ENCODE measurements around the gene KDM4B. TPM values are rescaled to one million over a fixed set of nuclear protein-coding genes. Genes with fewer than 3 reads are reported as not detected.

KDM4B gene
- total RNA-seq, 1 donor from 2014 or later = 21.2 TPM

- H3K27me3 ChIP-seq (ENCODE audit: control insufficient read depth, insufficient read depth, low read length) = no peaks in the 10 kb centered on the region
- no peak overlapping the region for H3K4me3 ChIP-seq (ENCODE audit: low read depth, low read length)
- no peak for DNase-seq (ENCODE audit: low read depth)
- TF ChIP-seq CTCF (IDR thresholded peaks at IDR 0.05; ENCODE audit: insufficient read depth, low read length, poor library complexity, severe bottlenecking) = no peak
- H3K36me3 ChIP-seq (ENCODE audit: control insufficient read depth, insufficient read depth, low read length) = peaks cover 1% of the 10 kb centered on the region
These were observed 61.4 kb downstream of the KDM4B start for GRCh38 chr19:5030136-5030820.

- H3K4me3 ChIP-seq (ENCODE audit: low read depth, low read length) = no peak overlapping the region
- no peak for DNase-seq (ENCODE audit: low read depth)
- H3K36me3 ChIP-seq (ENCODE audit: control insufficient read depth, insufficient read depth, low read length) = peaks cover 1% of the 10 kb centered on the region
- no peak for TF ChIP-seq CTCF (IDR thresholded peaks at IDR 0.05; ENCODE audit: insufficient read depth, low read length, poor library complexity, severe bottlenecking)
- H3K27me3 ChIP-seq (ENCODE audit: control insufficient read depth, insufficient read depth, low read length) = no peaks in the 10 kb centered on the region
These were observed 61.9 kb downstream of the KDM4B start for GRCh38 chr19:5030822-5031221.

GRCh38 chr19:5031231-5032100, 62.6 kb downstream of the KDM4B start:
- Histone ChIP-seq H3K36me3 (ENCODE audit: control insufficient read depth, insufficient read depth, low read length) (peaks cover 1% of the 10 kb centered on the region), H3K27me3 (ENCODE audit: control insufficient read depth, insufficient read depth, low read length) (no peaks in the 10 kb centered on the region), H3K4me3 (ENCODE audit: low read depth, low read length) (no peak overlapping the region)
- DNase-seq (ENCODE audit: low read depth) = peak; percentile 23
- peak; percentile 95 for TF ChIP-seq CTCF (IDR thresholded peaks at IDR 0.05; ENCODE audit: insufficient read depth, low read length, poor library complexity, severe bottlenecking)

DNA sequence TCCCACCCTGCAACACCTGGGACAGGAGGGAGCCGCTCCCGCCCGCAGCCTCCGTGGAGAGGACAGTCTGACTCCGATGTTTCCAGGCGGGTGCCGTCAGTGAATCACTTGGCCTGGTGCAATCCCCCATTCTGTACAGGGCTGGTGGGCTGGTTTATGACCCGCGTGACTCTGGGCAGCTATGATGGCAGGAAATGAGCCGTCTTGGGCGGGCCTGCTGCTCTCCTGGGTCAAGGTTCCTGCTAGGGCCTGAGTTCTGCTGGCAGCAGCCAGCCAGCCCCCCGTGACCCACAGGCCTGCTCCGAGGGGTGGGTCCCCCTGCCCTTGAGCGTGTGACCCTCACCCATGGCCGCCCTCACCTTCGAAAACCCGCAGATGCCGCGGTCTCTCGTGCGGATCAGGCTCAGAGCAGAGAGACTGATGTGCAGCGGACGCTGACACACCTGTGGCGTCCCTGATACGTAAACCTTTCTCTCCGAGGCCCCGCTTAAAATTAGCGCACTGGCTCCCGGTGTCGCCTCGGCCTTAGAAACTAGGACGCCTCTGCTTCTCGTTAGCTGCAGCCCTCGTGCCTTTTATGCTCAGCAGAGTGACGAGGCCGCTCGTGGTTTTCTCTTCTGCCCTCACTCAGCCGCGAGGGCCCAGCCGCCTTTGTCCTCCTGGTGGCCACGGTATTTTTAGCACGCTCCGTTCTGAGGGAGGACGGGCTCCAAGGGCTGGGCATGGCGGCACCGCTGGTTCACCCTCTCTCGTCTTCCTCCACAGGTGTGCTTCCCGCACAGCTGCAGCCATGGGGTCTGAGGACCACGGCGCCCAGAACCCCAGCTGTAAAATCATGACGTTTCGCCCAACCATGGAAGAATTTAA, 63.4 kb downstream of the KDM4B start:
- peak; percentile 25 for DNase-seq (ENCODE audit: low read depth)
- no peak overlapping the region for H3K4me3 ChIP-seq (ENCODE audit: low read depth, low read length)
- peaks cover 1% of the 10 kb centered on the region for H3K36me3 ChIP-seq (ENCODE audit: control insufficient read depth, insufficient read depth, low read length)
- TF ChIP-seq CTCF (IDR thresholded peaks at IDR 0.05; ENCODE audit: insufficient read depth, low read length, poor library complexity, severe bottlenecking) = no peak
- no peaks in the 10 kb centered on the region for H3K27me3 ChIP-seq (ENCODE audit: control insufficient read depth, insufficient read depth, low read length)

DNA sequence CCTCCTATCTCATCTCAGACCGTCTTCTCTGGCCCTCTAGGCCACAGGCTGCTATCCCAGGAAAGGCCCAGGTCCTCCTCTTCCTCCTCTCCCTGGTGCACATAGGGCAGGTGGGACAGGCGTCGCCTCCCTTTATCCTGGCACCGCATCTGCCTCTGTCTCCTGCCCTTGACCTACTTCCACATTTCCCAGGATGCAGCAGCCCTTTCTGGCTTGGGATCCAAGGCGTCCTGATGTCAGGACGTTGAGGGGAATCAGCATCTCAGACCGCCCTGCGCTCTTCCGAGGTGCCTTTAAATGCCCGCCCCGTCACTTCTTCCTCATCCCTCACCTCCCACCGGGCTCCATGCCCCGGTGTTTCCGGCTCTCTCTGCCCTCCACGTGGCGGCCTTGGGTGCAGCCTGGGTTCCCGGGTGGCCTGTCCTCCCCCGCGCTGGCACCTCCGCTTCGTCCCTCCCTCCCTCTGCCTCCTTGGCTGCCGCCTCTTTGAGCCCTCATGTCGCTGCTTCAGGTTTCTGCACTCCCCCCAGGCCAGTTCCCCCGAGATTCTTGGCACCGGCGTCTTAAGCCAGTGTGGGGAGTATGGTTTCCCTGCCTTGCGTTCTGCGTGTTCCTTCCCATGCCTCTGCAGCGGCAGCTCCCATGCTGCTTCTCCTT, 66.3 kb downstream of the KDM4B start:
- TF ChIP-seq CTCF (IDR thresholded peaks at IDR 0.05; ENCODE audit: insufficient read depth, low read length, poor library complexity, severe bottlenecking) = no peak
- Histone ChIP-seq H3K36me3 (ENCODE audit: control insufficient read depth, insufficient read depth, low read length) (peaks cover 1% of the 10 kb centered on the region), H3K27me3 (ENCODE audit: control insufficient read depth, insufficient read depth, low read length) (no peaks in the 10 kb centered on the region), H3K4me3 (ENCODE audit: low read depth, low read length) (no peak overlapping the region)
- DNase-seq (ENCODE audit: low read depth) = no peak

Data from kidney epithelial cell (primary cell).